Measurements from ENCODE around the gene NEK11.

- no peak for TF ChIP-seq SP1 (IDR thresholded peaks at IDR 0.05)
- no peak for TF ChIP-seq SUZ12 (IDR thresholded peaks at IDR 0.05)
- no peak for TF ChIP-seq ZNF384 (IDR thresholded peaks at IDR 0.05)
Observed at GRCh38 chr3:131038326-131038725, 11.6 kb downstream of the NEK11 start.

Data from HEK293T (cell line).